HG03460 (cell line): Measurements from ENCODE around the gene GSK3B.
"Not testable (repeated sequence)": the region's sequence is repeated elsewhere in the genome, so short reads cannot be mapped to it uniquely, and the experiment has no call there.

Source experiments
- ATAC-seq: cut with Tn5 transposase; IDR thresholded peaks from one replicate; pipeline ENCODE4 v1.9.1; 2021; ENCODE audit not compliant: unreplicated experiment

Gene GSK3B

GRCh38 chr3:120057626-120058025 is 36.6 kb downstream of the GSK3B start:
- ATAC-seq: peak; percentile 62

GRCh38 chr3:120057029-120057428 is 37.2 kb downstream of the GSK3B start:
- no peak for ATAC-seq

- ATAC-seq: not testable (repeated sequence)
Measured at GRCh38 chr3:120053647-120054046, 40.6 kb downstream of the GSK3B start.

- ATAC-seq: peak; percentile 40
Measured at GRCh38 chr3:120052677-120053076, 41.6 kb downstream of the GSK3B start.

GRCh38 chr3:120052225-120052624 is 42.0 kb downstream of the GSK3B start:
- peak; percentile 77 for ATAC-seq

- ATAC-seq: not testable (repeated sequence)
Measured at GRCh38 chr3:120051570-120051969, 42.7 kb downstream of the GSK3B start.

GRCh38 chr3:120049881-120050539 is 44.2 kb downstream of the GSK3B start:
- ATAC-seq: no peak

GRCh38 chr3:120049072-120049471 is 45.2 kb downstream of the GSK3B start:
- ATAC-seq: no peak

- no peak for ATAC-seq
Measured at GRCh38 chr3:120048355-120049041, 45.7 kb downstream of the GSK3B start.

GRCh38 chr3:120047686-120048085 is 46.6 kb downstream of the GSK3B start:
- no peak for ATAC-seq

- ATAC-seq: no peak
Measured at GRCh38 chr3:120040813-120041377, 53.4 kb downstream of the GSK3B start.

GRCh38 chr3:120039642-120040610 is 54.3 kb downstream of the GSK3B start:
- no peak for ATAC-seq

GRCh38 chr3:120033596-120033995 is 60.7 kb downstream of the GSK3B start:
- no peak for ATAC-seq

GRCh38 chr3:120031561-120031960 is 62.7 kb downstream of the GSK3B start:
- ATAC-seq: no peak

GRCh38 chr3:120029749-120030148 is 64.5 kb downstream of the GSK3B start:
- ATAC-seq: no peak

- no peak for ATAC-seq
Measured at GRCh38 chr3:120028271-120029047, 65.8 kb downstream of the GSK3B start.

GRCh38 chr3:120027226-120027625 is 67.0 kb downstream of the GSK3B start:
- no peak for ATAC-seq

- no peak for ATAC-seq
Measured at GRCh38 chr3:120025520-120025919, 68.7 kb downstream of the GSK3B start.

GRCh38 chr3:120024103-120024502 is 70.1 kb downstream of the GSK3B start:
- ATAC-seq: no peak

- ATAC-seq: no peak
Measured at GRCh38 chr3:120022729-120023128, 71.5 kb downstream of the GSK3B start.
